HepG2 (cell line): ENCODE measurements around the gene EMP2. TPM values are rescaled to one million over a fixed set of nuclear protein-coding genes. Genes with fewer than 3 reads are reported as not detected.

Experiments used
- ATF1 ChIP-seq: IDR thresholded peaks from 2 replicates; pipeline ENCODE4 v1.6.1; 2016; ENCODE audit warnings: mild to moderate bottlenecking, control low read depth
- CREB3 ChIP-seq: sonication (generic); formaldehyde crosslinking; IDR thresholded peaks from 2 replicates; pipeline ENCODE4 v1.5.0; 2020; ENCODE audit warnings: missing genetic modification reagents
- MATR3 ChIP-seq: sonication (generic); formaldehyde crosslinking; IDR thresholded peaks from 2 replicates; pipeline ENCODE4 v1.4.0; 2020; ENCODE audit warnings: missing genetic modification reagents
- MAZ ChIP-seq, 2 experiments: sonication (generic) in 1 of 2; formaldehyde crosslinking in 1 of 2; IDR thresholded peaks; 2 replicates each; pipeline versions ENCODE4 v1.5.0 to v1.6.1; 2012 to 2020; ENCODE audit warnings: low read depth in 2 of 2, mild to moderate bottlenecking in 2 of 2, borderline replicate concordance in 1 of 2, improper control_type of control experiment in 1 of 2, low read length in 1 of 2, missing genetic modification reagents in 1 of 2, moderate library complexity in 1 of 2
- MLLT10 ChIP-seq: sonication (generic); formaldehyde crosslinking; IDR thresholded peaks from 2 replicates; pipeline ENCODE4 v1.4.0; 2020; ENCODE audit warnings: missing genetic modification reagents
- NFKBIZ ChIP-seq: IDR thresholded peaks from 2 replicates; pipeline ENCODE4 v1.6.1; 2018; ENCODE audit warnings: missing genetic modification reagents, missing compliant biosample characterization
- PAF1 ChIP-seq: IDR thresholded peaks from 2 replicates; pipeline ENCODE4 v1.6.1; 2016; ENCODE audit warnings: missing genetic modification reagents, missing compliant biosample characterization
- POLR2A ChIP-seq, 2 experiments: IDR thresholded peaks; 2 replicates each; pipeline ENCODE4 v1.6.1; 2011; ENCODE audit warnings: low read depth in 2 of 2, low read length in 2 of 2, mild to moderate bottlenecking in 1 of 2, moderate library complexity in 1 of 2; ENCODE audit not compliant: insufficient read depth in 1 of 2
- POLR2G ChIP-seq: fragments of 200-400 bp; formaldehyde crosslinking; IDR thresholded peaks from 2 replicates; pipeline ENCODE4 v1.6.1; 2018; ENCODE audit warnings: mild to moderate bottlenecking, low read depth, low read length, moderate library complexity
- RBAK ChIP-seq: sonication (generic); formaldehyde crosslinking; IDR thresholded peaks from 2 replicates; pipeline ENCODE4 v1.5.1; 2020; ENCODE audit warnings: mild to moderate bottlenecking, missing genetic modification reagents
- RCOR2 ChIP-seq: IDR thresholded peaks from 2 replicates; pipeline ENCODE4 v1.6.1; 2016; ENCODE audit warnings: missing biosample characterization, missing genetic modification reagents
- SATB2 ChIP-seq: sonication (generic); formaldehyde crosslinking; IDR thresholded peaks from 2 replicates; pipeline ENCODE4 v1.5.0; 2020; ENCODE audit warnings: missing genetic modification reagents
- SP4 ChIP-seq: sonication (generic); formaldehyde crosslinking; IDR thresholded peaks from 2 replicates; pipeline ENCODE4 v1.8.1; 2023; ENCODE audit warnings: mild to moderate bottlenecking, missing genetic modification reagents
- SRSF1 ChIP-seq: fragments of 200-400 bp; formaldehyde crosslinking; optimal IDR thresholded peaks from 2 replicates; pipeline ENCODE3; 2017; ENCODE audit warnings: mild to moderate bottlenecking, low read depth, low read length, moderate library complexity
- TOE1 ChIP-seq: sonication (generic); formaldehyde crosslinking; IDR thresholded peaks from 2 replicates; pipeline ENCODE4 v1.4.0; 2020; ENCODE audit warnings: mild to moderate bottlenecking, missing genetic modification reagents
- ZBTB26 ChIP-seq: IDR thresholded peaks from 2 replicates; pipeline ENCODE4 v1.6.1; 2016; ENCODE audit warnings: missing compliant biosample characterization, missing genetic modification reagents, borderline replicate concordance
- ZFP1 ChIP-seq: IDR thresholded peaks from 2 replicates; pipeline ENCODE4 v1.6.1; 2016
- ZFP37 ChIP-seq: sonication (generic); formaldehyde crosslinking; IDR thresholded peaks from 2 replicates; pipeline ENCODE4 v1.4.0; 2020; ENCODE audit warnings: missing genetic modification reagents, borderline replicate concordance
- ZFX ChIP-seq: sonication (generic); formaldehyde crosslinking; IDR thresholded peaks from 2 replicates; pipeline ENCODE4 v1.4.0; 2020; ENCODE audit warnings: mild to moderate bottlenecking, low read depth, missing genetic modification reagents, moderate library complexity
- ZNF18 ChIP-seq: sonication (generic); formaldehyde crosslinking; IDR thresholded peaks from 2 replicates; pipeline ENCODE4 v1.8.0; 2022; ENCODE audit warnings: mild to moderate bottlenecking, missing genetic modification reagents; ENCODE audit not compliant: insufficient replicate concordance
- ZNF543 ChIP-seq: sonication (generic); formaldehyde crosslinking; IDR thresholded peaks from 2 replicates; pipeline ENCODE4 v1.4.0; 2020; ENCODE audit warnings: mild to moderate bottlenecking, missing genetic modification reagents
- ZNF598 ChIP-seq: sonication (generic); formaldehyde crosslinking; IDR thresholded peaks from 2 replicates; pipeline ENCODE4 v1.5.1; 2020; ENCODE audit warnings: mild to moderate bottlenecking, missing genetic modification reagents, borderline replicate concordance
- ZNF713 ChIP-seq: sonication (generic); formaldehyde crosslinking; IDR thresholded peaks from 2 replicates; pipeline ENCODE4 v1.4.0; 2020; ENCODE audit warnings: mild to moderate bottlenecking, missing genetic modification reagents
- ZNF75D ChIP-seq: sonication (generic); formaldehyde crosslinking; IDR thresholded peaks from 2 replicates; pipeline ENCODE4 v1.8.1; 2023; ENCODE audit warnings: missing genetic modification reagents, mild to moderate bottlenecking, borderline replicate concordance
- polyA plus RNA-seq, 8 experiments: library from polyadenylated mRNA; depleted of rRNA in 3 of 8; stranded (reverse) in 7 of 8; unstranded in 1 of 8; fragments of >200 nt; fragmentation: Illumina TruSeq in 4 of 8; extraction: Trizol in 4 of 8; gene quantifications; 2 replicates each; pipeline versions ENCODE4 v1.2.1 to v1.2.3, GENCODE V29; 2011 to 2016; ENCODE audit warnings: low read depth in 4 of 8, missing spikeins in 1 of 8, mixed read lengths in 1 of 8; ENCODE audit not compliant: insufficient read depth in 1 of 8
- total RNA-seq, 5 experiments: library from RNA; depleted of rRNA; stranded (reverse); fragments of >200 nt; fragmentation: Illumina TruSeq; extraction: Trizol; gene quantifications; 2 replicates each; pipeline ENCODE4 v1.2.3, GENCODE V29; 2016; ENCODE audit warnings: low read depth in 1 of 5
- TF ChIP-seq, protein P1 (sequence below): sonication (generic); formaldehyde crosslinking; IDR thresholded peaks from 2 replicates; pipeline ENCODE4 v1.4.0; 2020; ENCODE audit warnings: missing genetic modification reagents, mild to moderate bottlenecking, borderline replicate concordance

The EMP2 gene
- total and polyA plus RNA-seq, 2 of the 13 experiments (the other 11 are each of a cell fraction or from before 2014, with no cell fraction given) = 24.6 to 91.2 TPM

- TF ChIP-seq MATR3 (CRISPR knock-in tag) (no peak), ZNF713 (no peak), ZNF18 (CRISPR knock-in tag) (no peak), NFKBIZ (CRISPR knock-in tag) (peak; percentile 77; the same call in 1 of the 2 replicates), ZFP1 (CRISPR knock-in tag) (0 out of 2 replicates have a peak, but pooled peaks have one; percentile 29), PAF1 (CRISPR knock-in tag) (no peak), SATB2 (no peak), ZBTB26 (CRISPR knock-in tag) (0 out of 2 replicates have a peak, but pooled peaks have one; percentile 39), POLR2A (IDR thresholded peaks at IDR 0.05; ENCODE audit: insufficient read depth in 1 of 2, low read depth in 2 of 2, low read length in 2 of 2) (no peak), RBAK (CRISPR knock-in tag) (no peak), POLR2G (no peak), ZNF598 (CRISPR knock-in tag) (peak; percentile 79; the same call in 1 of the 2 replicates), SP4 (peak; percentile 27; the same call in 1 of the 2 replicates), ZFX (CRISPR knock-in tag) (peak; percentile 50; the same call in 1 of the 2 replicates), RCOR2 (CRISPR knock-in tag) (0 out of 2 replicates have a peak, but pooled peaks have one; percentile 48), ATF1 (no peak), CREB3 (CRISPR knock-in tag) (no peak), ZNF75D (no peak), SRSF1 (no peak), ZFP37 (no peak), MAZ (IDR thresholded peaks at IDR 0.05; ENCODE audit: borderline replicate concordance, low read depth, low read length) (no peak), MAZ (CRISPR knock-in tag; IDR thresholded peaks at IDR 0.05; ENCODE audit: low read depth) (peak; percentile 52; the same call in 1 of the 2 replicates), MLLT10 (no peak), ZNF543 (CRISPR knock-in tag) (peak; percentile 53; the same call in 1 of the 2 replicates), TOE1 (CRISPR knock-in tag) (0 out of 2 replicates have a peak, but pooled peaks have one; percentile 88)
- TF ChIP-seq, protein P1, sequence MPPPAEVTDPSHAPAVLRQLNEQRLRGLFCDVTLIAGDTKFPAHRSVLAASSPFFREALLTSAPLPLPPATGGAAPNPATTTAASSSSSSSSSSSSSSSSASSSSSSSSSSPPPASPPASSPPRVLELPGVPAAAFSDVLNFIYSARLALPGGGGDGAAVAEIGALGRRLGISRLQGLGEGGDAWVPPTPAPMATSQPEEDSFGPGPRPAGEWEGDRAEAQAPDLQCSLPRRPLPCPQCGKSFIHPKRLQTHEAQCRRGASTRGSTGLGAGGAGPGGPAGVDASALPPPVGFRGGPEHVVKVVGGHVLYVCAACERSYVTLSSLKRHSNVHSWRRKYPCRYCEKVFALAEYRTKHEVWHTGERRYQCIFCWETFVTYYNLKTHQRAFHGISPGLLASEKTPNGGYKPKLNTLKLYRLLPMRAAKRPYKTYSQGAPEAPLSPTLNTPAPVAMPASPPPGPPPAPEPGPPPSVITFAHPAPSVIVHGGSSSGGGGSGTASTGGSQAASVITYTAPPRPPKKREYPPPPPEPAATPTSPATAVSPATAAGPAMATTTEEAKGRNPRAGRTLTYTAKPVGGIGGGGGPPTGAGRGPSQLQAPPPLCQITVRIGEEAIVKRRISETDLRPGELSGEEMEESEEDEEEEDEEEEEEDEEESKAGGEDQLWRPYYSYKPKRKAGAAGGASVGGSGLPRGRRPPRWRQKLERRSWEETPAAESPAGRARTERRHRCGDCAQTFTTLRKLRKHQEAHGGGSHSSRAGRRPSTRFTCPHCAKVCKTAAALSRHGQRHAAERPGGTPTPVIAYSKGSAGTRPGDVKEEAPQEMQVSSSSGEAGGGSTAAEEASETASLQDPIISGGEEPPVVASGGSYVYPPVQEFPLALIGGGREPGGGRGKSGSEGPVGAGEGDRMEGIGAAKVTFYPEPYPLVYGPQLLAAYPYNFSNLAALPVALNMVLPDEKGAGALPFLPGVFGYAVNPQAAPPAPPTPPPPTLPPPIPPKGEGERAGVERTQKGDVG (CRISPR knock-in tag) = no peak
Observed at GRCh38 chr16:10509534-10510025, 70.8 kb downstream of the EMP2 start (continued).
